ENCODE data around the gene MRPL53. TPM values are rescaled to one million over a fixed set of nuclear protein-coding genes. Genes with fewer than 3 reads are reported as not detected.

MRPL53 gene
- total RNA-seq, 5 donors from 2014 or later (not counting 1 experiment from before 2014, with no cell fraction given), result 53.9 to 77.9 (median 59.4) TPM

GRCh38 chr2:74513605-74514367 is 41.3 kb upstream of the MRPL53 start:
- 8% methylated on average over 47 of the region's 52 CpGs for WGBS (ENCODE audit: insufficient coverage)
- Histone ChIP-seq H3K27ac (ENCODE audit: low read length) (no peak overlapping the region), H3K4me3 (ENCODE audit: control insufficient read depth in 1 of 2, extremely low read depth in 1 of 2, low read length in 1 of 2) (peak overlapping the region in 1 of 2 donors; percentile 18), H3K27me3 (replicated peaks in 1 of 2; ENCODE audit: control insufficient read depth in 2 of 2, extremely low read depth in 1 of 2, insufficient read depth in 2 of 2, low read length in 1 of 2) (peaks cover 12 to 78% of the 10 kb centered on the region in 2 experiments), H3K4me1 (ENCODE audit: control insufficient read depth in 1 of 2, extremely low read depth in 1 of 2, insufficient read depth in 2 of 2, low read length in 2 of 2) (peaks cover 7 to 36% of the 10 kb centered on the region in 2 experiments), H3K9me3 (no peaks in the 10 kb centered on the region), H3K36me3 (ENCODE audit: control insufficient read depth in 2 of 2, extremely low read depth in 1 of 2, insufficient read depth in 1 of 2, low read length in 1 of 2) (no peaks in the 10 kb centered on the region)
- ATAC-seq (replicated peaks in 1 of 4), result peak in 2 of 4 experiments; percentile 20 to 24
- H3K9me3 Mint-ChIP-seq, result no peaks in the 10 kb centered on the region
- H3K27me3 Mint-ChIP-seq, result peaks cover 42 to 58% of the 10 kb centered on the region in 2 donors
- CTCF ChIA-PET, result no interaction called here
- peaks cover 15 to 30% (median 21%) of the 10 kb centered on the region in 3 donors for H3K4me1 Mint-ChIP-seq
- peak in 4 of 35 experiments; percentile 14 to 38 (median 22) for DNase-seq
- no peak overlapping the region for H3K27ac Mint-ChIP-seq
- H3K36me3 Mint-ChIP-seq, result no peaks in the 10 kb centered on the region
- POLR2A ChIA-PET, result no interaction called here
- peak overlapping the region; percentile 39 to 55 (median 39) for H3K4me3 Mint-ChIP-seq

GRCh38 chr2:74512744-74513604 is 40.5 kb upstream of the MRPL53 start:
- POLR2A ChIA-PET, result no interaction called here
- 18% methylated on average over 24 of the region's 36 CpGs for WGBS (ENCODE audit: insufficient coverage)
- peaks cover 34 to 50% of the 10 kb centered on the region in 2 donors for H3K27me3 Mint-ChIP-seq
- Histone ChIP-seq H3K4me3 (ENCODE audit: control insufficient read depth in 1 of 2, extremely low read depth in 1 of 2, low read length in 1 of 2) (no peak overlapping the region), H3K27me3 (replicated peaks in 1 of 2; ENCODE audit: control insufficient read depth in 2 of 2, extremely low read depth in 1 of 2, insufficient read depth in 2 of 2, low read length in 1 of 2) (peaks cover 12 to 72% of the 10 kb centered on the region in 2 experiments), H3K27ac (ENCODE audit: low read length) (no peak overlapping the region), H3K9me3 (no peaks in the 10 kb centered on the region), H3K36me3 (ENCODE audit: control insufficient read depth in 2 of 2, extremely low read depth in 1 of 2, insufficient read depth in 1 of 2, low read length in 1 of 2) (no peaks in the 10 kb centered on the region), H3K4me1 (ENCODE audit: control insufficient read depth in 1 of 2, extremely low read depth in 1 of 2, insufficient read depth in 2 of 2, low read length in 2 of 2) (peaks cover 10 to 42% of the 10 kb centered on the region in 2 experiments)
- peaks cover 23 to 38% (median 28%) of the 10 kb centered on the region in 3 donors for H3K4me1 Mint-ChIP-seq
- no peaks in the 10 kb centered on the region for H3K9me3 Mint-ChIP-seq
- CTCF ChIA-PET, result no interaction called here
- H3K4me3 Mint-ChIP-seq, result peak overlapping the region in 1 of 3 donors; percentile 55
- ATAC-seq (replicated peaks in 1 of 4) (no peak), DNase-seq (no peak)
- no peaks in the 10 kb centered on the region for H3K36me3 Mint-ChIP-seq
- peak overlapping the region in 1 of 2 donors; percentile 23 for H3K27ac Mint-ChIP-seq

GRCh38 chr2:74511104-74511989 is 38.9 kb upstream of the MRPL53 start:
- H3K36me3 Mint-ChIP-seq, result peaks cover 8% of the 10 kb centered on the region
- H3K36me3 ChIP-seq (ENCODE audit: control insufficient read depth in 2 of 2, extremely low read depth in 1 of 2, insufficient read depth in 1 of 2, low read length in 1 of 2), result no peaks in the 10 kb centered on the region
- DNase-seq (no peak), ATAC-seq (replicated peaks in 1 of 4) (no peak)
- peaks cover 23 to 36% of the 10 kb centered on the region in 2 donors for H3K27me3 Mint-ChIP-seq
- H3K4me1 ChIP-seq (ENCODE audit: control insufficient read depth in 1 of 2, extremely low read depth in 1 of 2, insufficient read depth in 2 of 2, low read length in 2 of 2), result peaks cover 14 to 49% of the 10 kb centered on the region in 2 experiments
- 58% methylated on average over 3 of the region's 11 CpGs for WGBS (ENCODE audit: insufficient coverage)
- H3K4me3 ChIP-seq (ENCODE audit: control insufficient read depth in 1 of 2, extremely low read depth in 1 of 2, low read length in 1 of 2), result no peak overlapping the region
- peaks cover 7 to 63% of the 10 kb centered on the region in 2 experiments for H3K27me3 ChIP-seq (replicated peaks in 1 of 2; ENCODE audit: control insufficient read depth in 2 of 2, extremely low read depth in 1 of 2, insufficient read depth in 2 of 2, low read length in 1 of 2)
- POLR2A ChIA-PET, result no interaction called here
- no peaks in the 10 kb centered on the region for H3K9me3 Mint-ChIP-seq
- H3K9me3 ChIP-seq, result no peaks in the 10 kb centered on the region
- no peak overlapping the region for H3K4me3 Mint-ChIP-seq
- CTCF ChIA-PET, result no interaction called here
- H3K27ac ChIP-seq (ENCODE audit: low read length), result no peak overlapping the region
- peaks cover 33 to 45% (median 36%) of the 10 kb centered on the region in 3 donors for H3K4me1 Mint-ChIP-seq
- H3K27ac Mint-ChIP-seq, result peak overlapping the region in 1 of 2 donors; percentile 19

GRCh38 chr2:74510272-74510671 is 37.8 kb upstream of the MRPL53 start:
- Histone ChIP-seq H3K4me1 (ENCODE audit: control insufficient read depth in 1 of 2, extremely low read depth in 1 of 2, insufficient read depth in 2 of 2, low read length in 2 of 2) (peaks cover 15 to 48% of the 10 kb centered on the region in 2 experiments), H3K27ac (ENCODE audit: low read length) (no peak overlapping the region), H3K9me3 (no peaks in the 10 kb centered on the region), H3K27me3 (replicated peaks in 1 of 2; ENCODE audit: control insufficient read depth in 2 of 2, extremely low read depth in 1 of 2, insufficient read depth in 2 of 2, low read length in 1 of 2) (peaks cover 7 to 62% of the 10 kb centered on the region in 2 experiments), H3K36me3 (ENCODE audit: control insufficient read depth in 2 of 2, extremely low read depth in 1 of 2, insufficient read depth in 1 of 2, low read length in 1 of 2) (peaks cover 6 to 8% of the 10 kb centered on the region in 2 donors), H3K4me3 (ENCODE audit: control insufficient read depth in 1 of 2, extremely low read depth in 1 of 2, low read length in 1 of 2) (no peak overlapping the region)
- no peak for ATAC-seq (replicated peaks in 1 of 4)
- no peaks in the 10 kb centered on the region for H3K9me3 Mint-ChIP-seq
- peaks cover 20 to 36% of the 10 kb centered on the region in 2 donors for H3K27me3 Mint-ChIP-seq
- peaks cover 30 to 45% (median 33%) of the 10 kb centered on the region in 3 donors for H3K4me1 Mint-ChIP-seq
- DNase-seq, result no peak
- no peak overlapping the region for H3K27ac Mint-ChIP-seq
- POLR2A ChIA-PET, result interaction anchor here (0.6 kb wide), 2 partner anchors 39 to 292 kb away, joined by 3 to 4 read pairs; no protein-coding TSS in a partner anchor
- peaks cover 15% of the 10 kb centered on the region for H3K36me3 Mint-ChIP-seq
- H3K4me3 Mint-ChIP-seq, result no peak overlapping the region
- no CpG with 5 or more reads among the region's 4 CpGs for WGBS (ENCODE audit: insufficient coverage)
- CTCF ChIA-PET, result interaction anchor here in 1 of 2 donors (0.5 kb wide), 1 partner anchor 128 kb away, joined by 3 read pairs; no protein-coding TSS in a partner anchor

GRCh38 chr2:74507926-74508520 is 35.5 kb upstream of the MRPL53 start:
- 39% methylated on average over 16 of the region's 38 CpGs for WGBS (ENCODE audit: insufficient coverage)
- no peaks in the 10 kb centered on the region for H3K9me3 ChIP-seq
- H3K4me1 ChIP-seq (ENCODE audit: control insufficient read depth in 1 of 2, extremely low read depth in 1 of 2, insufficient read depth in 2 of 2, low read length in 2 of 2), result peaks cover 11 to 40% of the 10 kb centered on the region in 2 experiments
- no peaks in the 10 kb centered on the region for H3K9me3 Mint-ChIP-seq
- peak overlapping the region; percentile 95 for H3K27ac ChIP-seq (ENCODE audit: low read length)
- DNase-seq, result peak in 2 of 35 experiments; percentile 24 to 38
- peaks cover 14 to 60% of the 10 kb centered on the region in 2 experiments for H3K27me3 ChIP-seq (replicated peaks in 1 of 2; ENCODE audit: control insufficient read depth in 2 of 2, extremely low read depth in 1 of 2, insufficient read depth in 2 of 2, low read length in 1 of 2)
- CTCF ChIA-PET, result interaction anchor here (0.5 to 1.1 kb wide), 2 partner anchors 22 to 101 kb away, joined by 3 read pairs; no protein-coding TSS in a partner anchor
- H3K36me3 ChIP-seq (ENCODE audit: control insufficient read depth in 2 of 2, extremely low read depth in 1 of 2, insufficient read depth in 1 of 2, low read length in 1 of 2), result peaks cover 9 to 15% of the 10 kb centered on the region in 2 donors
- POLR2A ChIA-PET, result interaction anchor here (0.5 to 1.6 kb wide), 2 partner anchors 22 to 881 kb away, joined by 3 to 7 read pairs; partner anchors contain the start of gene HTRA2 (in 1 of the 2)
- peaks cover 41 to 53% (median 45%) of the 10 kb centered on the region in 3 donors for H3K4me1 Mint-ChIP-seq
- peaks cover 31 to 48% of the 10 kb centered on the region in 2 donors for H3K27me3 Mint-ChIP-seq
- peak overlapping the region; percentile 94 to 100 (median 95) for H3K4me3 Mint-ChIP-seq
- ATAC-seq (replicated peaks in 1 of 4), result peak in 1 of 4 experiments; percentile 0
- H3K36me3 Mint-ChIP-seq, result peaks cover 29% of the 10 kb centered on the region
- peak overlapping the region; percentile 95 to 99 for H3K4me3 ChIP-seq (ENCODE audit: control insufficient read depth in 1 of 2, extremely low read depth in 1 of 2, low read length in 1 of 2)
- peak overlapping the region; percentile 100 for H3K27ac Mint-ChIP-seq

Data from T-cell (primary cell).